Suppressor macrophage treated with lipopolysaccharide for 4 hours (primary cell): ENCODE results near the gene ZNF500.

Experiments
- DNase-seq: peaks from one replicate; pipeline ENCODE4 v3.0.0-alpha.2; 2020

Gene ZNF500

GRCh38 chr16:4700997-4701743 lies 65.8 kb downstream of the ZNF500 start:
- DNase-seq = no peak

- no peak for DNase-seq
Measured at GRCh38 chr16:4700380-4700996, 66.5 kb downstream of the ZNF500 start.

- no peak for DNase-seq
Measured at GRCh38 chr16:4699046-4699556, 67.9 kb downstream of the ZNF500 start.

- no peak for DNase-seq
Measured at GRCh38 chr16:4698321-4699045, 68.5 kb downstream of the ZNF500 start.
